IMR-90 (cell line): ENCODE results near the gene MRTFB. TPM values are rescaled to one million over a fixed set of nuclear protein-coding genes. Genes with fewer than 3 reads are reported as not detected.

Experiments
- ATAC-seq: fragments of 200-7000 bp; cut with Tn5 transposase; 2 replicates; pipeline ENCODE4 v1.9.1; 2020; ENCODE audit warnings: low read depth, mild to moderate bottlenecking, moderate library complexity
- BruUV-seq: library from RNA; stranded (reverse); fragments of 400-500 nt; replicated peaks from 2 replicates; lab custom pipeline; 2021; lab: Mats Ljungman, UMichigan
- CTCF ChIA-PET: fragments of 300-600 bp; formaldehyde crosslinking; extraction: SDS; loops from one replicate; lab custom pipeline; 2021; ENCODE audit warnings: antibody characterized with exemption; lab: Yijun Ruan, JAX
- POLR2A ChIA-PET: fragments of 300-600 bp; sonication (Branson Sonifier 250); formaldehyde crosslinking; loops from one replicate; lab custom pipeline; 2022; ENCODE audit warnings: antibody characterized with exemption; ENCODE audit not compliant: unreplicated experiment; lab: Charles Lee
- DNase-seq: peaks from one replicate; pipeline ENCODE4 v3.0.0; 2013
- H2AFZ ChIP-seq: replicated peaks from 2 replicates; pipeline ENCODE3; 2013; ENCODE audit warnings: low read length, mild to moderate bottlenecking; ENCODE audit not compliant: poor library complexity
- H2AK5ac ChIP-seq: 2 replicates; pipeline ENCODE4 v1.6.1; 2013; ENCODE audit warnings: low read depth, low read length, inconsistent platforms
- H2AK9ac ChIP-seq: replicated peaks from 2 replicates; pipeline ENCODE3; 2013; ENCODE audit warnings: mild to moderate bottlenecking, low read depth, low read length, moderate library complexity; ENCODE audit not compliant: poor library complexity
- H2BK120ac ChIP-seq: 2 replicates; pipeline ENCODE4 v1.6.1; 2013; ENCODE audit warnings: low read depth, low read length, inconsistent platforms
- H2BK15ac ChIP-seq: 3 replicates; pipeline ENCODE4 v1.6.1; 2013; ENCODE audit warnings: low read depth, low read length, inconsistent platforms
- H2BK20ac ChIP-seq: 2 replicates; pipeline ENCODE4 v1.6.1; 2013; ENCODE audit warnings: low read depth, mild to moderate bottlenecking, inconsistent platforms, low read length, moderate library complexity
- H2BK5ac ChIP-seq: 2 replicates; pipeline ENCODE4 v1.6.1; 2013; ENCODE audit warnings: mild to moderate bottlenecking, low read depth, low read length, inconsistent platforms; ENCODE audit not compliant: poor library complexity, severe bottlenecking
- H3K14ac ChIP-seq: replicated peaks from 2 replicates; pipeline ENCODE4 v1.6.1; 2013; ENCODE audit warnings: low read depth, low read length, inconsistent platforms
- H3K18ac ChIP-seq: 2 replicates; pipeline ENCODE4 v1.6.1; 2013; ENCODE audit warnings: low read depth, low read length, control low read depth
- H3K23ac ChIP-seq: 2 replicates; pipeline ENCODE4 v1.6.1; 2013; ENCODE audit warnings: low read depth, low read length, inconsistent platforms
- H3K27ac ChIP-seq: 2 replicates; pipeline ENCODE4 v1.5.1; 2013; ENCODE audit warnings: mild to moderate bottlenecking, control low read depth, low read length; ENCODE audit not compliant: insufficient read depth
- H3K27me3 ChIP-seq: 2 replicates; pipeline ENCODE4 v1.6.1; 2013; ENCODE audit warnings: low read length; ENCODE audit not compliant: control insufficient read depth, insufficient read depth
- H3K36me3 ChIP-seq: 2 replicates; pipeline ENCODE4 v1.6.1; 2013; ENCODE audit warnings: low read length, mixed read lengths; ENCODE audit not compliant: control insufficient read depth, insufficient read depth
- H3K4ac ChIP-seq: 2 replicates; pipeline ENCODE4 v1.6.1; 2013; ENCODE audit warnings: low read depth, low read length, inconsistent platforms
- H3K4me1 ChIP-seq: 2 replicates; pipeline ENCODE4 v1.6.1; 2013; ENCODE audit warnings: low read length, mixed read lengths; ENCODE audit not compliant: control insufficient read depth, insufficient read depth
- H3K4me2 ChIP-seq: 2 replicates; pipeline ENCODE4 v1.6.1; 2013; ENCODE audit warnings: low read depth, mild to moderate bottlenecking, control low read depth, low read length, moderate library complexity
- H3K4me3 ChIP-seq: 2 replicates; pipeline ENCODE4 v1.5.1; 2013; ENCODE audit warnings: low read depth, mild to moderate bottlenecking, control low read depth, low read length, moderate library complexity; ENCODE audit not compliant: insufficient read depth
- H3K56ac ChIP-seq: 2 replicates; pipeline ENCODE4 v1.6.1; 2013; ENCODE audit warnings: low read length, inconsistent platforms; ENCODE audit not compliant: insufficient read depth; ENCODE audit errors: extremely low read depth
- H3K79me1 ChIP-seq, 2 experiments: 2 replicates each; pipeline ENCODE4 v1.6.1; 2013; ENCODE audit warnings: low read length in 2 of 2, inconsistent platforms in 1 of 2, low read depth in 1 of 2
- H3K9ac ChIP-seq: 2 replicates; pipeline ENCODE4 v1.6.1; 2013; ENCODE audit warnings: low read depth, low read length, control low read depth
- H3K9me1 ChIP-seq: 2 replicates; pipeline ENCODE4 v1.6.1; 2013; ENCODE audit warnings: low read length, inconsistent platforms; ENCODE audit not compliant: insufficient read depth
- H3K9me3 ChIP-seq: 2 replicates; pipeline ENCODE4 v1.6.1; 2013; ENCODE audit warnings: low read length; ENCODE audit not compliant: control insufficient read depth, insufficient read depth
- H4K20me1 ChIP-seq: 2 replicates; pipeline ENCODE4 v1.6.1; 2013; ENCODE audit warnings: low read length, inconsistent platforms; ENCODE audit not compliant: insufficient read depth
- H4K5ac ChIP-seq: 2 replicates; pipeline ENCODE4 v1.6.1; 2013; ENCODE audit warnings: mild to moderate bottlenecking, low read depth, low read length, control low read depth
- H4K8ac ChIP-seq, 2 experiments: 2 replicates each; pipeline ENCODE4 v1.6.1; 2013; ENCODE audit warnings: low read depth in 2 of 2, low read length in 2 of 2, control low read depth in 1 of 2, inconsistent platforms in 1 of 2
- H4K91ac ChIP-seq: 2 replicates; pipeline ENCODE4 v1.6.1; 2013; ENCODE audit warnings: low read depth, low read length, inconsistent platforms; ENCODE audit not compliant: insufficient read depth
- BHLHE40 ChIP-seq: fragments of 150-350 bp; IDR thresholded peaks from 2 replicates; pipeline ENCODE4 v1.6.1; 2016; ENCODE audit warnings: mild to moderate bottlenecking, low read depth, low read length
- CEBPB ChIP-seq: IDR thresholded peaks from 2 replicates; pipeline ENCODE4 v1.6.1; 2012; ENCODE audit warnings: low read depth, low read length, improper control_type of control experiment
- CHD1 ChIP-seq: IDR thresholded peaks from 2 replicates; pipeline ENCODE4 v1.6.1; 2012; ENCODE audit warnings: low read depth, low read length, improper control_type of control experiment
- FOS ChIP-seq: fragments of 150-350 bp; IDR thresholded peaks from 2 replicates; pipeline ENCODE4 v1.6.1; 2016; ENCODE audit warnings: low read depth, low read length
- MAZ ChIP-seq: IDR thresholded peaks from 2 replicates; pipeline ENCODE4 v1.6.1; 2012; ENCODE audit warnings: low read depth, mild to moderate bottlenecking, low read length, improper control_type of control experiment, moderate library complexity, borderline replicate concordance
- NFE2L2 ChIP-seq: fragments of 150-350 bp; IDR thresholded peaks from 2 replicates; pipeline ENCODE4 v1.6.1; 2016; ENCODE audit warnings: low read depth, mild to moderate bottlenecking, low read length
- POLR2A ChIP-seq: IDR thresholded peaks from 2 replicates; pipeline ENCODE4 v1.6.1; 2012; ENCODE audit warnings: mild to moderate bottlenecking, low read depth, low read length
- RAD21 ChIP-seq: IDR thresholded peaks from 2 replicates; pipeline ENCODE4 v1.6.1; 2012; ENCODE audit warnings: low read length, improper control_type of control experiment
- RFX5 ChIP-seq: IDR thresholded peaks from 2 replicates; pipeline ENCODE4 v1.8.0; 2012; ENCODE audit warnings: low read depth, mild to moderate bottlenecking, low read length, moderate library complexity
- SMC3 ChIP-seq: fragments of 150-350 bp; IDR thresholded peaks from 2 replicates; pipeline ENCODE4 v1.6.1; 2016; ENCODE audit warnings: low read depth, mild to moderate bottlenecking, antibody characterized with exemption, low read length, moderate library complexity
- WGBS, 2 experiments: methylation state at CpG; one replicate each; pipeline versions ENCODE4 v1.1.5 to v1.1.7; 2013; ENCODE audit warnings: missing lambda C conversion rate in 2 of 2; ENCODE audit not compliant: insufficient read length in 1 of 2; ENCODE audit errors: extremely low coverage in 2 of 2; 5-methylcytosine and 5-hydroxymethylcytosine counted together
- dilution Hi-C: fragments of 300-500 bp; cut with HindIII; formaldehyde crosslinking; loops from one replicate; pipeline ENCODE4 v1.14.3; 2018; ENCODE audit warnings: low sequenced_read_pairs; ENCODE audit not compliant: unreplicated experiment
- in situ Hi-C: fragments of 300-500 bp; cut with MboI; formaldehyde crosslinking; loops from 3 replicates; pipeline ENCODE4 v1.14.3; 2019; ENCODE audit warnings: low sequenced_read_pairs, inconsistent platforms, mixed read lengths
- intact Hi-C: fragments of 100-400 bp; cut with micrococcal nuclease; formaldehyde crosslinking; loops from 2 replicates; pipeline ENCODE4 v1.10.0; 2022
- polyA plus RNA-seq, 3 experiments: library from polyadenylated mRNA; depleted of rRNA; stranded (reverse); fragments of >200 nt; gene quantifications; 2 replicates each; pipeline ENCODE4 v1.2.3, GENCODE V29; 2012; ENCODE audit warnings: low replicate concordance in 1 of 3
- total RNA-seq: library from RNA; depleted of rRNA; stranded (reverse); fragments of >200 nt; gene quantifications from 2 replicates; pipeline ENCODE4 v1.2.3, GENCODE V29; 2012
- TF ChIP-seq, protein P1 (sequence below): fragments of 150-350 bp; IDR thresholded peaks from 2 replicates; pipeline ENCODE4 v1.6.1; 2016; ENCODE audit warnings: low read depth, mild to moderate bottlenecking, low read length, moderate library complexity, borderline replicate concordance
- TF ChIP-seq, protein P2 (sequence below): conservative IDR thresholded peaks from 2 replicates; pipeline ENCODE4 v1.5.1; 2012; ENCODE audit warnings: mild to moderate bottlenecking, low read depth, low read length, improper control_type of control experiment
- TF ChIP-seq, protein P3 (sequence below): fragments of 150-350 bp; IDR thresholded peaks from 2 replicates; pipeline ENCODE4 v1.6.1; 2017; ENCODE audit warnings: mild to moderate bottlenecking, antibody characterized with exemption, low read length, low read depth

Gene MRTFB
- total and polyA plus RNA-seq, 2 of the 4 experiments (the other 2 are of a cell fraction), result 4.4 to 5.4 TPM

- Histone ChIP-seq H2BK15ac (no peak overlapping the region), H3K23ac (no peak overlapping the region), H3K56ac (no peak overlapping the region), H3K79me1 (peaks cover 13 to 86% of the 10 kb centered on the region in 2 experiments), H3K36me3 (no peaks in the 10 kb centered on the region), H2AK9ac (no peak overlapping the region), H2AK5ac (peak overlapping the region; percentile 17; the same call in 1 of the 2 replicates), H3K4me1 (peaks cover 37% of the 10 kb centered on the region), H4K20me1 (peaks cover 69% of the 10 kb centered on the region), H2AFZ (no peak overlapping the region), H4K91ac (no peak overlapping the region), H3K14ac (no peak overlapping the region), H3K27me3 (no peaks in the 10 kb centered on the region), H2BK120ac (no peak overlapping the region), H3K9me1 (peaks cover 14% of the 10 kb centered on the region; the same call in 1 of the 2 replicates), H3K4me2 (no peak overlapping the region), H4K8ac (peak overlapping the region in 1 of 2 experiments; percentile 89; a peak in 1 of 4 replicates), H3K9me3 (no peaks in the 10 kb centered on the region), H3K4ac (0 out of 2 replicates have a peak overlapping the region, but pooled peaks have one; percentile 27), H3K4me3 (no peak overlapping the region), H3K9ac (no peak overlapping the region), H4K5ac (no peak overlapping the region), H3K18ac (no peak overlapping the region), H2BK20ac (no peak overlapping the region), H2BK5ac (no peak overlapping the region), H3K27ac (no peak overlapping the region)
- in situ Hi-C loops, result loop anchor here (5.0 to 10.0 kb wide), 2 partner anchors 54 to 86 kb away; no protein-coding TSS in a partner anchor
- intact Hi-C loops, result no loop called here
- TF ChIP-seq, protein P1, sequence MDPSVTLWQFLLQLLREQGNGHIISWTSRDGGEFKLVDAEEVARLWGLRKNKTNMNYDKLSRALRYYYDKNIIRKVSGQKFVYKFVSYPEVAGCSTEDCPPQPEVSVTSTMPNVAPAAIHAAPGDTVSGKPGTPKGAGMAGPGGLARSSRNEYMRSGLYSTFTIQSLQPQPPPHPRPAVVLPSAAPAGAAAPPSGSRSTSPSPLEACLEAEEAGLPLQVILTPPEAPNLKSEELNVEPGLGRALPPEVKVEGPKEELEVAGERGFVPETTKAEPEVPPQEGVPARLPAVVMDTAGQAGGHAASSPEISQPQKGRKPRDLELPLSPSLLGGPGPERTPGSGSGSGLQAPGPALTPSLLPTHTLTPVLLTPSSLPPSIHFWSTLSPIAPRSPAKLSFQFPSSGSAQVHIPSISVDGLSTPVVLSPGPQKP, result no peak
- TF ChIP-seq, protein P2, sequence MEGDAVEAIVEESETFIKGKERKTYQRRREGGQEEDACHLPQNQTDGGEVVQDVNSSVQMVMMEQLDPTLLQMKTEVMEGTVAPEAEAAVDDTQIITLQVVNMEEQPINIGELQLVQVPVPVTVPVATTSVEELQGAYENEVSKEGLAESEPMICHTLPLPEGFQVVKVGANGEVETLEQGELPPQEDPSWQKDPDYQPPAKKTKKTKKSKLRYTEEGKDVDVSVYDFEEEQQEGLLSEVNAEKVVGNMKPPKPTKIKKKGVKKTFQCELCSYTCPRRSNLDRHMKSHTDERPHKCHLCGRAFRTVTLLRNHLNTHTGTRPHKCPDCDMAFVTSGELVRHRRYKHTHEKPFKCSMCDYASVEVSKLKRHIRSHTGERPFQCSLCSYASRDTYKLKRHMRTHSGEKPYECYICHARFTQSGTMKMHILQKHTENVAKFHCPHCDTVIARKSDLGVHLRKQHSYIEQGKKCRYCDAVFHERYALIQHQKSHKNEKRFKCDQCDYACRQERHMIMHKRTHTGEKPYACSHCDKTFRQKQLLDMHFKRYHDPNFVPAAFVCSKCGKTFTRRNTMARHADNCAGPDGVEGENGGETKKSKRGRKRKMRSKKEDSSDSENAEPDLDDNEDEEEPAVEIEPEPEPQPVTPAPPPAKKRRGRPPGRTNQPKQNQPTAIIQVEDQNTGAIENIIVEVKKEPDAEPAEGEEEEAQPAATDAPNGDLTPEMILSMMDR, result no peak
- TF ChIP-seq SMC3 (no peak), RFX5 (no peak), CHD1 (no peak), FOS (no peak), BHLHE40 (no peak), MAZ (no peak), NFE2L2 (no peak), CEBPB (no peak), RAD21 (no peak), POLR2A (no peak)
- TF ChIP-seq, protein P3, sequence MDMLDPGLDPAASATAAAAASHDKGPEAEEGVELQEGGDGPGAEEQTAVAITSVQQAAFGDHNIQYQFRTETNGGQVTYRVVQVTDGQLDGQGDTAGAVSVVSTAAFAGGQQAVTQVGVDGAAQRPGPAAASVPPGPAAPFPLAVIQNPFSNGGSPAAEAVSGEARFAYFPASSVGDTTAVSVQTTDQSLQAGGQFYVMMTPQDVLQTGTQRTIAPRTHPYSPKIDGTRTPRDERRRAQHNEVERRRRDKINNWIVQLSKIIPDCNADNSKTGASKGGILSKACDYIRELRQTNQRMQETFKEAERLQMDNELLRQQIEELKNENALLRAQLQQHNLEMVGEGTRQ, result no peak
- DNase-seq (no peak), ATAC-seq (no peak)
- ChIA-PET CTCF (no interaction called here), POLR2A (no interaction called here)
- WGBS, 2 experiments, result no CpG with 5 or more reads among the region's 1 CpG
- dilution Hi-C loops, result no loop called here
- BruUV-seq, result no TSS peak
Observed at GRCh38 chr16:14308368-14308723, 237.2 kb downstream of the MRTFB start.
